ENCODE measurements around the gene CAMKMT.

DNA sequence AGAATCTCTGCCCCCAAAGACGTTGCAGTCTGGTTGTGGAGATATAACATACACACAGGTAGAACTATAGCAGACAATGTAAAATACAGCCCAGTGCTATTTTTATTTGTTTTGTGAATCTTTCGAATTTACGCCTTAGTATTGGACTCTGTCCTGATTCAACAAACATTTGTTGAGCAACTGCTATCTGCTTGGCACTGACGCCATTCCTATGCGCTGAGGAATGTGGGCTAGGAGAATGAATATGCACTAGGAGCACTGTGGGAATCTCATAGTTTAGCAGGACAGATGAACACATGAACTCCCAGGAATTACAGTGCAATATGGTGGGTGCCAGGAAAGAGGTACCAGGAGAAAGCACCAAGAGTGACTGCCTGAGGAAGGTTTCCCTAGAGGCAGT lies 398.1 kb downstream of the CAMKMT start:
- TF ChIP-seq, protein P1, sequence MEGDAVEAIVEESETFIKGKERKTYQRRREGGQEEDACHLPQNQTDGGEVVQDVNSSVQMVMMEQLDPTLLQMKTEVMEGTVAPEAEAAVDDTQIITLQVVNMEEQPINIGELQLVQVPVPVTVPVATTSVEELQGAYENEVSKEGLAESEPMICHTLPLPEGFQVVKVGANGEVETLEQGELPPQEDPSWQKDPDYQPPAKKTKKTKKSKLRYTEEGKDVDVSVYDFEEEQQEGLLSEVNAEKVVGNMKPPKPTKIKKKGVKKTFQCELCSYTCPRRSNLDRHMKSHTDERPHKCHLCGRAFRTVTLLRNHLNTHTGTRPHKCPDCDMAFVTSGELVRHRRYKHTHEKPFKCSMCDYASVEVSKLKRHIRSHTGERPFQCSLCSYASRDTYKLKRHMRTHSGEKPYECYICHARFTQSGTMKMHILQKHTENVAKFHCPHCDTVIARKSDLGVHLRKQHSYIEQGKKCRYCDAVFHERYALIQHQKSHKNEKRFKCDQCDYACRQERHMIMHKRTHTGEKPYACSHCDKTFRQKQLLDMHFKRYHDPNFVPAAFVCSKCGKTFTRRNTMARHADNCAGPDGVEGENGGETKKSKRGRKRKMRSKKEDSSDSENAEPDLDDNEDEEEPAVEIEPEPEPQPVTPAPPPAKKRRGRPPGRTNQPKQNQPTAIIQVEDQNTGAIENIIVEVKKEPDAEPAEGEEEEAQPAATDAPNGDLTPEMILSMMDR (conservative IDR thresholded peaks at IDR 0.05; ENCODE audit: low read depth, low read length) = no peak
- no peak for TF ChIP-seq EZH2 (IDR thresholded peaks at IDR 0.05; ENCODE audit: low read length, unreplicated experiment)

All from PC-3 (cell line).